ENCODE results near the gene GRHL1. TPM values are rescaled to one million over a fixed set of nuclear protein-coding genes. Genes with fewer than 3 reads are reported as not detected.
A peak's percentile ranks its signal among the peaks of the same experiment; 100 is the strongest.

GRHL1 gene
- polyA plus RNA-seq, 1 experiment: 1.7 TPM

GRCh38 chr2:9909106-9909505, 42.4 kb upstream of the GRHL1 start:
- H3K4me3 ChIP-seq (ENCODE audit: low read depth, low read length): no peak overlapping the region
- TF ChIP-seq CTCF (IDR thresholded peaks at IDR 0.05; ENCODE audit: insufficient read depth, low read depth, low read length): no peak
- ChIA-PET POLR2A (no interaction called here), CTCF (no interaction called here)
- DNase-seq (ENCODE audit: low read depth): no peak
- no peaks in the 10 kb centered on the region for H3K27me3 ChIP-seq (ENCODE audit: control insufficient read depth, insufficient read depth, low read length)
- H3K36me3 ChIP-seq (ENCODE audit: control insufficient read depth, insufficient read depth, low read length): no peaks in the 10 kb centered on the region; the same call in none of the 2 replicates

- CTCF ChIA-PET: interaction anchor here (1.6 kb wide), 1 partner anchor 30 kb away, joined by 5 read pairs; no protein-coding TSS in a partner anchor
- no peak for TF ChIP-seq CTCF (IDR thresholded peaks at IDR 0.05; ENCODE audit: insufficient read depth, low read depth, low read length)
- DNase-seq (ENCODE audit: low read depth): no peak
- H3K36me3 ChIP-seq (ENCODE audit: control insufficient read depth, insufficient read depth, low read length): no peaks in the 10 kb centered on the region; the same call in 1 of the 2 replicates
- H3K27me3 ChIP-seq (ENCODE audit: control insufficient read depth, insufficient read depth, low read length): no peaks in the 10 kb centered on the region
- H3K4me3 ChIP-seq (ENCODE audit: low read depth, low read length): no peak overlapping the region
- POLR2A ChIA-PET: interaction anchor here (0.6 to 0.7 kb wide), 2 partner anchors 10 to 15 kb away, joined by 3 to 5 read pairs; no protein-coding TSS in a partner anchor
These were observed 40.8 kb upstream of the GRHL1 start for GRCh38 chr2:9910699-9911098.

GRCh38 chr2:9912468-9912867, 39.0 kb upstream of the GRHL1 start:
- no peak for DNase-seq (ENCODE audit: low read depth)
- TF ChIP-seq CTCF (IDR thresholded peaks at IDR 0.05; ENCODE audit: insufficient read depth, low read depth, low read length): no peak
- Histone ChIP-seq H3K36me3 (ENCODE audit: control insufficient read depth, insufficient read depth, low read length) (no peaks in the 10 kb centered on the region), H3K27me3 (ENCODE audit: control insufficient read depth, insufficient read depth, low read length) (no peaks in the 10 kb centered on the region), H3K4me3 (ENCODE audit: low read depth, low read length) (no peak overlapping the region)
- CTCF ChIA-PET: no interaction called here
- POLR2A ChIA-PET: no interaction called here

- no peak for TF ChIP-seq CTCF (IDR thresholded peaks at IDR 0.05; ENCODE audit: insufficient read depth, low read depth, low read length)
- CTCF ChIA-PET: interaction anchor here (0.7 to 1.8 kb wide), 4 partner anchors 10 to 144 kb away, joined by 3 to 7 read pairs (median 3); no protein-coding TSS in a partner anchor
- no peaks in the 10 kb centered on the region for H3K27me3 ChIP-seq (ENCODE audit: control insufficient read depth, insufficient read depth, low read length)
- no peaks in the 10 kb centered on the region; the same call in 1 of the 2 replicates for H3K36me3 ChIP-seq (ENCODE audit: control insufficient read depth, insufficient read depth, low read length)
- POLR2A ChIA-PET: no interaction called here
- no peak overlapping the region for H3K4me3 ChIP-seq (ENCODE audit: low read depth, low read length)
- DNase-seq (ENCODE audit: low read depth): peak; percentile 17
These were observed 37.0 kb upstream of the GRHL1 start for GRCh38 chr2:9914384-9915065.

- no peak overlapping the region for H3K4me3 ChIP-seq (ENCODE audit: low read depth, low read length)
- no peaks in the 10 kb centered on the region; the same call in 1 of the 2 replicates for H3K36me3 ChIP-seq (ENCODE audit: control insufficient read depth, insufficient read depth, low read length)
- no peak for TF ChIP-seq CTCF (IDR thresholded peaks at IDR 0.05; ENCODE audit: insufficient read depth, low read depth, low read length)
- ChIA-PET POLR2A (no interaction called here), CTCF (interaction anchor here (0.8 kb wide), 1 partner anchor 105 kb away, joined by 3 read pairs; no protein-coding TSS in a partner anchor)
- H3K27me3 ChIP-seq (ENCODE audit: control insufficient read depth, insufficient read depth, low read length): no peaks in the 10 kb centered on the region
- DNase-seq (ENCODE audit: low read depth): no peak
These were observed 33.2 kb upstream of the GRHL1 start for GRCh38 chr2:9918275-9918674.

All from BJ (cell line).